ENCODE data around the gene FAM237B.
A peak's percentile ranks its signal among the peaks of the same experiment; 100 is the strongest.

Gene FAM237B

GRCh38 chr7:90334193-90334843 lies 13.2 kb upstream of the FAM237B start:
- H3K27me3 ChIP-seq (ENCODE audit: control insufficient read depth in 1 of 2, insufficient read depth in 2 of 2, low read length in 2 of 2): no peaks in the 10 kb centered on the region
- no peak overlapping the region for H3K4me3 ChIP-seq (ENCODE audit: low read depth in 1 of 2, low read length in 2 of 2)
- no peaks in the 10 kb centered on the region for H3K4me1 ChIP-seq (ENCODE audit: control insufficient read depth in 1 of 2, insufficient read depth in 2 of 2, low read length in 2 of 2)

GRCh38 chr7:90326500-90326899 lies 5.4 kb upstream of the FAM237B start:
- Histone ChIP-seq H3K9me3 (ENCODE audit: control insufficient read depth in 1 of 2, low read length in 2 of 2) (no peaks in the 10 kb centered on the region), H3K27me3 (ENCODE audit: control insufficient read depth in 1 of 2, insufficient read depth in 2 of 2, low read length in 2 of 2) (peaks cover 10 to 11% of the 10 kb centered on the region in 2 donors)

More at GRCh38 chr7:90334193-90334843, 13.2 kb upstream of the FAM237B start:
- Histone ChIP-seq H3K9me3 (ENCODE audit: control insufficient read depth in 1 of 2, low read length in 2 of 2) (no peaks in the 10 kb centered on the region), H3K27ac (ENCODE audit: low read depth, low read length) (no peak overlapping the region), H3K9ac (ENCODE audit: low read depth in 1 of 2, low read length in 2 of 2) (no peak overlapping the region), H3K36me3 (ENCODE audit: control insufficient read depth in 1 of 2, insufficient read depth in 2 of 2, low read length in 2 of 2) (no peaks in the 10 kb centered on the region)

GRCh38 chr7:90322837-90323236 lies 1.7 kb upstream of the FAM237B start:
- Histone ChIP-seq H3K27me3 (ENCODE audit: control insufficient read depth in 1 of 2, insufficient read depth in 2 of 2, low read length in 2 of 2) (peaks cover 29 to 30% of the 10 kb centered on the region in 2 donors), H3K36me3 (ENCODE audit: control insufficient read depth in 1 of 2, insufficient read depth in 2 of 2, low read length in 2 of 2) (no peaks in the 10 kb centered on the region), H3K4me3 (ENCODE audit: low read depth in 1 of 2, low read length in 2 of 2) (no peak overlapping the region), H3K9ac (ENCODE audit: low read depth in 1 of 2, low read length in 2 of 2) (no peak overlapping the region), H3K4me1 (ENCODE audit: control insufficient read depth in 1 of 2, insufficient read depth in 2 of 2, low read length in 2 of 2) (no peaks in the 10 kb centered on the region), H3K9me3 (ENCODE audit: control insufficient read depth in 1 of 2, low read length in 2 of 2) (no peaks in the 10 kb centered on the region), H3K27ac (ENCODE audit: low read depth, low read length) (no peak overlapping the region)

More at GRCh38 chr7:90326500-90326899, 5.4 kb upstream of the FAM237B start:
- H3K36me3 ChIP-seq (ENCODE audit: control insufficient read depth in 1 of 2, insufficient read depth in 2 of 2, low read length in 2 of 2): no peaks in the 10 kb centered on the region
- H3K4me3 ChIP-seq (ENCODE audit: low read depth in 1 of 2, low read length in 2 of 2): no peak overlapping the region
- H3K9ac ChIP-seq (ENCODE audit: low read depth in 1 of 2, low read length in 2 of 2): no peak overlapping the region
- H3K4me1 ChIP-seq (ENCODE audit: control insufficient read depth in 1 of 2, insufficient read depth in 2 of 2, low read length in 2 of 2): no peaks in the 10 kb centered on the region
- H3K27ac ChIP-seq (ENCODE audit: low read depth, low read length): no peak overlapping the region

- Histone ChIP-seq H3K27ac (ENCODE audit: low read depth, low read length) (no peak overlapping the region), H3K9ac (ENCODE audit: low read depth in 1 of 2, low read length in 2 of 2) (no peak overlapping the region), H3K9me3 (ENCODE audit: control insufficient read depth in 1 of 2, low read length in 2 of 2) (no peaks in the 10 kb centered on the region), H3K36me3 (ENCODE audit: control insufficient read depth in 1 of 2, insufficient read depth in 2 of 2, low read length in 2 of 2) (no peaks in the 10 kb centered on the region), H3K27me3 (ENCODE audit: control insufficient read depth in 1 of 2, insufficient read depth in 2 of 2, low read length in 2 of 2) (peaks cover 29 to 33% of the 10 kb centered on the region in 2 donors), H3K4me3 (ENCODE audit: low read depth in 1 of 2, low read length in 2 of 2) (peak overlapping the region in 1 of 2 donors; percentile 53), H3K4me1 (ENCODE audit: control insufficient read depth in 1 of 2, insufficient read depth in 2 of 2, low read length in 2 of 2) (no peaks in the 10 kb centered on the region)
Measured at GRCh38 chr7:90320418-90320800, 695 bp downstream of the FAM237B start.

GRCh38 chr7:90320014-90320413 lies 1.1 kb downstream of the FAM237B start:
- Histone ChIP-seq H3K27ac (ENCODE audit: low read depth, low read length) (no peak overlapping the region), H3K27me3 (ENCODE audit: control insufficient read depth in 1 of 2, insufficient read depth in 2 of 2, low read length in 2 of 2) (peaks cover 29 to 33% of the 10 kb centered on the region in 2 donors), H3K4me1 (ENCODE audit: control insufficient read depth in 1 of 2, insufficient read depth in 2 of 2, low read length in 2 of 2) (no peaks in the 10 kb centered on the region)

GRCh38 chr7:90313907-90314306 lies 7.2 kb downstream of the FAM237B start:
- no peaks in the 10 kb centered on the region for H3K9me3 ChIP-seq (ENCODE audit: control insufficient read depth in 1 of 2, low read length in 2 of 2)
- H3K27ac ChIP-seq (ENCODE audit: low read depth, low read length): no peak overlapping the region
- peaks cover 0 to 6% of the 10 kb centered on the region in 2 donors for H3K27me3 ChIP-seq (ENCODE audit: control insufficient read depth in 1 of 2, insufficient read depth in 2 of 2, low read length in 2 of 2)
- no peak overlapping the region for H3K9ac ChIP-seq (ENCODE audit: low read depth in 1 of 2, low read length in 2 of 2)
- no peak overlapping the region for H3K4me3 ChIP-seq (ENCODE audit: low read depth in 1 of 2, low read length in 2 of 2)
- no peaks in the 10 kb centered on the region for H3K36me3 ChIP-seq (ENCODE audit: control insufficient read depth in 1 of 2, insufficient read depth in 2 of 2, low read length in 2 of 2)
- H3K4me1 ChIP-seq (ENCODE audit: control insufficient read depth in 1 of 2, insufficient read depth in 2 of 2, low read length in 2 of 2): no peaks in the 10 kb centered on the region

More at GRCh38 chr7:90320014-90320413, 1.1 kb downstream of the FAM237B start:
- no peaks in the 10 kb centered on the region for H3K36me3 ChIP-seq (ENCODE audit: control insufficient read depth in 1 of 2, insufficient read depth in 2 of 2, low read length in 2 of 2)
- no peaks in the 10 kb centered on the region for H3K9me3 ChIP-seq (ENCODE audit: control insufficient read depth in 1 of 2, low read length in 2 of 2)
- H3K4me3 ChIP-seq (ENCODE audit: low read depth in 1 of 2, low read length in 2 of 2): no peak overlapping the region
- no peak overlapping the region for H3K9ac ChIP-seq (ENCODE audit: low read depth in 1 of 2, low read length in 2 of 2)

- no peaks in the 10 kb centered on the region for H3K9me3 ChIP-seq (ENCODE audit: control insufficient read depth in 1 of 2, low read length in 2 of 2)
- H3K9ac ChIP-seq (ENCODE audit: low read depth in 1 of 2, low read length in 2 of 2): no peak overlapping the region
- H3K4me3 ChIP-seq (ENCODE audit: low read depth in 1 of 2, low read length in 2 of 2): no peak overlapping the region
- peaks cover 0 to 3% of the 10 kb centered on the region in 2 donors for H3K27me3 ChIP-seq (ENCODE audit: control insufficient read depth in 1 of 2, insufficient read depth in 2 of 2, low read length in 2 of 2)
- no peaks in the 10 kb centered on the region for H3K36me3 ChIP-seq (ENCODE audit: control insufficient read depth in 1 of 2, insufficient read depth in 2 of 2, low read length in 2 of 2)
- no peaks in the 10 kb centered on the region for H3K4me1 ChIP-seq (ENCODE audit: control insufficient read depth in 1 of 2, insufficient read depth in 2 of 2, low read length in 2 of 2)
- no peak overlapping the region for H3K27ac ChIP-seq (ENCODE audit: low read depth, low read length)
Measured at GRCh38 chr7:90312745-90313144, 8.4 kb downstream of the FAM237B start.

- no peak overlapping the region for H3K27ac ChIP-seq (ENCODE audit: low read depth, low read length)
- H3K36me3 ChIP-seq (ENCODE audit: control insufficient read depth in 1 of 2, insufficient read depth in 2 of 2, low read length in 2 of 2): no peaks in the 10 kb centered on the region
- H3K27me3 ChIP-seq (ENCODE audit: control insufficient read depth in 1 of 2, insufficient read depth in 2 of 2, low read length in 2 of 2): no peaks in the 10 kb centered on the region
- no peaks in the 10 kb centered on the region for H3K9me3 ChIP-seq (ENCODE audit: control insufficient read depth in 1 of 2, low read length in 2 of 2)
- no peak overlapping the region for H3K4me3 ChIP-seq (ENCODE audit: low read depth in 1 of 2, low read length in 2 of 2)
- no peaks in the 10 kb centered on the region for H3K4me1 ChIP-seq (ENCODE audit: control insufficient read depth in 1 of 2, insufficient read depth in 2 of 2, low read length in 2 of 2)
- H3K9ac ChIP-seq (ENCODE audit: low read depth in 1 of 2, low read length in 2 of 2): no peak overlapping the region
Measured at GRCh38 chr7:90311175-90311574, 9.9 kb downstream of the FAM237B start.

- Histone ChIP-seq H3K27me3 (ENCODE audit: control insufficient read depth in 1 of 2, insufficient read depth in 2 of 2, low read length in 2 of 2) (no peaks in the 10 kb centered on the region), H3K36me3 (ENCODE audit: control insufficient read depth in 1 of 2, insufficient read depth in 2 of 2, low read length in 2 of 2) (no peaks in the 10 kb centered on the region), H3K9ac (ENCODE audit: low read depth in 1 of 2, low read length in 2 of 2) (no peak overlapping the region), H3K27ac (ENCODE audit: low read depth, low read length) (no peak overlapping the region), H3K4me3 (ENCODE audit: low read depth in 1 of 2, low read length in 2 of 2) (no peak overlapping the region), H3K4me1 (ENCODE audit: control insufficient read depth in 1 of 2, insufficient read depth in 2 of 2, low read length in 2 of 2) (no peaks in the 10 kb centered on the region), H3K9me3 (ENCODE audit: control insufficient read depth in 1 of 2, low read length in 2 of 2) (no peaks in the 10 kb centered on the region)
Measured at GRCh38 chr7:90309872-90310271, 11.2 kb downstream of the FAM237B start.

GRCh38 chr7:90303241-90303640 lies 17.9 kb downstream of the FAM237B start:
- Histone ChIP-seq H3K9me3 (ENCODE audit: control insufficient read depth in 1 of 2, low read length in 2 of 2) (no peaks in the 10 kb centered on the region), H3K4me3 (ENCODE audit: low read depth in 1 of 2, low read length in 2 of 2) (no peak overlapping the region), H3K36me3 (ENCODE audit: control insufficient read depth in 1 of 2, insufficient read depth in 2 of 2, low read length in 2 of 2) (no peaks in the 10 kb centered on the region), H3K27me3 (ENCODE audit: control insufficient read depth in 1 of 2, insufficient read depth in 2 of 2, low read length in 2 of 2) (no peaks in the 10 kb centered on the region), H3K9ac (ENCODE audit: low read depth in 1 of 2, low read length in 2 of 2) (no peak overlapping the region), H3K4me1 (ENCODE audit: control insufficient read depth in 1 of 2, insufficient read depth in 2 of 2, low read length in 2 of 2) (no peaks in the 10 kb centered on the region), H3K27ac (ENCODE audit: low read depth, low read length) (no peak overlapping the region)

Data from duodenal mucosa (tissue), 2 donors.